Muscle layer of colon (tissue), 2 donors: ENCODE measurements around the gene RCOR1.
"Not testable (repeated sequence)": the region's sequence is repeated elsewhere in the genome, so short reads cannot be mapped to it uniquely, and the experiment has no call there.

Source experiments
- H3K27ac ChIP-seq: one replicate; pipeline ENCODE4 v1.7.0; 2013; ENCODE audit warnings: low read depth, mild to moderate bottlenecking, low read length, moderate library complexity
- H3K27me3 ChIP-seq, 2 donors: one replicate each; pipeline ENCODE4 v1.7.0; 2013; ENCODE audit warnings: low read length in 2 of 2, mild to moderate bottlenecking in 2 of 2; ENCODE audit not compliant: insufficient read depth in 2 of 2, control insufficient read depth in 1 of 2
- H3K36me3 ChIP-seq: one replicate; pipeline ENCODE4 v1.7.0; 2013; ENCODE audit warnings: mild to moderate bottlenecking, low read length; ENCODE audit not compliant: insufficient read depth
- H3K4me1 ChIP-seq: one replicate; pipeline ENCODE4 v1.7.0; 2013; ENCODE audit warnings: mild to moderate bottlenecking, low read length; ENCODE audit not compliant: insufficient read depth
- H3K4me3 ChIP-seq, 2 donors: one replicate each; pipeline ENCODE4 v1.7.0; 2013; ENCODE audit warnings: low read length in 2 of 2, low read depth in 1 of 2, mild to moderate bottlenecking in 1 of 2, moderate library complexity in 1 of 2
- H3K9ac ChIP-seq: one replicate; pipeline ENCODE4 v1.7.0; 2013; ENCODE audit warnings: low read length
- H3K9me3 ChIP-seq: one replicate; pipeline ENCODE4 v1.7.0; 2013; ENCODE audit warnings: mild to moderate bottlenecking, low read length
- donor health status: abdominal sarcoma.
- donor health status: Adenocarcinoma of cecum.

The RCOR1 gene

GRCh38 chr14:102624666-102625065 lies 32.2 kb downstream of the RCOR1 start:
- no peaks in the 10 kb centered on the region for H3K36me3 ChIP-seq
- H3K27me3 ChIP-seq, result no peaks in the 10 kb centered on the region
- H3K4me3 ChIP-seq, result no peak overlapping the region
- H3K4me1 ChIP-seq, result peaks cover 2% of the 10 kb centered on the region
- no peak overlapping the region for H3K9ac ChIP-seq
- no peaks in the 10 kb centered on the region for H3K9me3 ChIP-seq
- H3K27ac ChIP-seq, result no peak overlapping the region

- Histone ChIP-seq H3K36me3 (no peaks in the 10 kb centered on the region), H3K9me3 (no peaks in the 10 kb centered on the region), H3K9ac (no peak overlapping the region), H3K27me3 (no peaks in the 10 kb centered on the region), H3K27ac (no peak overlapping the region), H3K4me3 (no peak overlapping the region), H3K4me1 (peaks cover 11% of the 10 kb centered on the region)
Measured at GRCh38 chr14:102625564-102626296, 33.3 kb downstream of the RCOR1 start.

- H3K9ac ChIP-seq, result no peak overlapping the region
- no peaks in the 10 kb centered on the region for H3K27me3 ChIP-seq
- peaks cover 11% of the 10 kb centered on the region for H3K4me1 ChIP-seq
- no peaks in the 10 kb centered on the region for H3K9me3 ChIP-seq
- no peaks in the 10 kb centered on the region for H3K36me3 ChIP-seq
- no peak overlapping the region for H3K4me3 ChIP-seq
- no peak overlapping the region for H3K27ac ChIP-seq
Measured at GRCh38 chr14:102626530-102626929, 34.1 kb downstream of the RCOR1 start.

- Histone ChIP-seq H3K27ac (no peak overlapping the region), H3K27me3 (no peaks in the 10 kb centered on the region), H3K9me3 (no peaks in the 10 kb centered on the region), H3K36me3 (no peaks in the 10 kb centered on the region), H3K4me1 (peaks cover 11% of the 10 kb centered on the region), H3K4me3 (no peak overlapping the region), H3K9ac (no peak overlapping the region)
Measured at GRCh38 chr14:102629011-102629444, 36.6 kb downstream of the RCOR1 start.

- no peaks in the 10 kb centered on the region for H3K36me3 ChIP-seq
- H3K4me1 ChIP-seq, result peaks cover 11% of the 10 kb centered on the region
- H3K27me3 ChIP-seq, result no peaks in the 10 kb centered on the region
- no peak overlapping the region for H3K9ac ChIP-seq
- H3K27ac ChIP-seq, result no peak overlapping the region
- H3K4me3 ChIP-seq, result no peak overlapping the region
- no peaks in the 10 kb centered on the region for H3K9me3 ChIP-seq
Measured at GRCh38 chr14:102629808-102630350, 37.4 kb downstream of the RCOR1 start.

- Histone ChIP-seq H3K27ac (no peak overlapping the region), H3K27me3 (no peaks in the 10 kb centered on the region), H3K36me3 (no peaks in the 10 kb centered on the region), H3K4me1 (peaks cover 11% of the 10 kb centered on the region), H3K9ac (no peak overlapping the region), H3K9me3 (no peaks in the 10 kb centered on the region), H3K4me3 (no peak overlapping the region)
Measured at GRCh38 chr14:102630405-102630804, 38.0 kb downstream of the RCOR1 start.

- no peak overlapping the region for H3K9ac ChIP-seq
- H3K36me3 ChIP-seq, result no peaks in the 10 kb centered on the region
- no peak overlapping the region for H3K27ac ChIP-seq
- no peaks in the 10 kb centered on the region for H3K27me3 ChIP-seq
- H3K4me3 ChIP-seq, result no peak overlapping the region
- peaks cover 11% of the 10 kb centered on the region for H3K4me1 ChIP-seq
- H3K9me3 ChIP-seq, result no peaks in the 10 kb centered on the region
Measured at GRCh38 chr14:102630881-102631280, 38.4 kb downstream of the RCOR1 start.

- H3K36me3 ChIP-seq, result no peaks in the 10 kb centered on the region
- H3K27ac ChIP-seq, result no peak overlapping the region
- H3K4me3 ChIP-seq, result no peak overlapping the region
- peaks cover 11% of the 10 kb centered on the region for H3K4me1 ChIP-seq
- H3K27me3 ChIP-seq, result no peaks in the 10 kb centered on the region
- no peak overlapping the region for H3K9ac ChIP-seq
- no peaks in the 10 kb centered on the region for H3K9me3 ChIP-seq
Measured at GRCh38 chr14:102633906-102634595, 41.6 kb downstream of the RCOR1 start.

GRCh38 chr14:102639611-102640010 lies 47.2 kb downstream of the RCOR1 start:
- H3K27ac ChIP-seq, H3K27me3 ChIP-seq, H3K9ac ChIP-seq, H3K9me3 ChIP-seq, H3K4me3 ChIP-seq, H3K36me3 ChIP-seq, H3K4me1 ChIP-seq: not testable (repeated sequence)

GRCh38 chr14:102644523-102644922 lies 52.1 kb downstream of the RCOR1 start:
- no peak overlapping the region for H3K27ac ChIP-seq
- no peaks in the 10 kb centered on the region for H3K27me3 ChIP-seq

GRCh38 chr14:102645746-102646440 lies 53.4 kb downstream of the RCOR1 start:
- no peak overlapping the region for H3K9ac ChIP-seq
- H3K27me3 ChIP-seq, result no peaks in the 10 kb centered on the region
- H3K9me3 ChIP-seq, result no peaks in the 10 kb centered on the region
- no peaks in the 10 kb centered on the region for H3K4me1 ChIP-seq
- no peaks in the 10 kb centered on the region for H3K36me3 ChIP-seq
- H3K27ac ChIP-seq, result no peak overlapping the region
- H3K4me3 ChIP-seq, result no peak overlapping the region

More at GRCh38 chr14:102644523-102644922, 52.1 kb downstream of the RCOR1 start:
- H3K9me3 ChIP-seq, result no peaks in the 10 kb centered on the region
- no peaks in the 10 kb centered on the region for H3K4me1 ChIP-seq
- H3K36me3 ChIP-seq, result no peaks in the 10 kb centered on the region
- H3K9ac ChIP-seq, result no peak overlapping the region
- no peak overlapping the region for H3K4me3 ChIP-seq
